Subcutaneous abdominal adipose tissue (tissue), 5 donors: ENCODE data around the gene MAGEA9.
"Not testable (repeated sequence)": the region's sequence is repeated elsewhere in the genome, so short reads cannot be mapped to it uniquely, and the experiment has no call there.

Source experiments
- H3K27ac ChIP-seq: one replicate; pipeline ENCODE4 v1.7.0; 2013; ENCODE audit warnings: low read depth, mild to moderate bottlenecking, inconsistent platforms, low read length, moderate library complexity
- H3K27me3 ChIP-seq, 5 donors: one replicate each; pipeline ENCODE4 v1.7.0; 2013; ENCODE audit warnings: low read length in 5 of 5, inconsistent platforms in 1 of 5; ENCODE audit not compliant: control insufficient read depth in 5 of 5, insufficient read depth in 4 of 5
- H3K36me3 ChIP-seq, 5 donors: one replicate each; pipeline ENCODE4 v1.7.0; 2013; ENCODE audit warnings: low read length in 5 of 5; ENCODE audit not compliant: control insufficient read depth in 5 of 5, insufficient read depth in 5 of 5
- H3K4me1 ChIP-seq, 5 donors: one replicate each; pipeline ENCODE4 v1.7.0; 2013; ENCODE audit warnings: low read length in 5 of 5, mild to moderate bottlenecking in 3 of 5, moderate library complexity in 1 of 5; ENCODE audit not compliant: control insufficient read depth in 5 of 5, insufficient read depth in 5 of 5
- H3K4me3 ChIP-seq, 5 donors: one replicate each; pipeline ENCODE4 v1.7.0; 2013; ENCODE audit warnings: low read length in 5 of 5, low read depth in 1 of 5
- H3K9ac ChIP-seq, 5 donors: one replicate each; pipeline ENCODE4 v1.7.0; 2013; ENCODE audit warnings: low read length in 5 of 5, mild to moderate bottlenecking in 4 of 5, moderate library complexity in 3 of 5
- H3K9me3 ChIP-seq, 5 donors: one replicate each; pipeline ENCODE4 v1.7.0; 2013; ENCODE audit warnings: low read length in 5 of 5; ENCODE audit not compliant: control insufficient read depth in 5 of 5
- donor health status: healthy.
- donor health status: healthy.
- donor health status: healthy.
- donor health status: healthy.
- donor health status: healthy.

Gene MAGEA9

DNA sequence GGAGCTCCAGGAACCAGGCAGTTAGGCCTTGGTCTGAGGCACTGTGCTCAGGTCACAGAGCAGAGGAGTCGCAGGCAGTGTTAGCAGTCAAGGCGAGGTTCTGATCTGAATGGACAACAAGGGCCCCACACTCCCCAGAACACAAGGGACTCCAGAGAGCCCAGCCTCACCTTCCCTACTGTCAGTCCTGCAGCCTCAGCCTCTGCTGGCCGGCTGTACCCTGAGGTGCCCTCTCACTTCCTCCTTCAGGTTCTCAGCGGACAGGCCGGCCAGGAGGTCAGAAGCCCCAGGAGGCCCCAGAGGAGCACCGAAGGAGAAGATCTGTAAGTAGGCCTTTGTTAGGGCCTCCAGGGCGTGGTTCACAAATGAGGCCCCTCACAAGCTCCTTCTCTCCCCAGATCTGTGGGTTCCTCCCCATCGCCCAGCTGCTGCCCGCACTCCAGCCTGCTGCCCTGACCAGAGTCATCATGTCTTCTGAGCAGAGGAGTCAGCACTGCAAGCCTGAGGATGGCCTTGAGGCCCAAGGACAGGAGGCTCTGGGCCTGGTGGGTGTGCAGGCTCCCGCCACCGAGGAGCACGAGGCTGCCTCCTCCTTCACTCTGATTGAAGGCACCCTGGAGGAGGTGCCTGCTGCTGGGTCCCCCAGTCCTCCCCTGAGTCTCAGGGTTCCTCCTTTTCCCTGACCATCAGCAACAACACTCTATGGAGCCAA is 26.2 kb downstream of the MAGEA9 start:
- H3K36me3 ChIP-seq, result no peaks in the 10 kb centered on the region
- no peak overlapping the region for H3K4me3 ChIP-seq
- no peaks in the 10 kb centered on the region for H3K9me3 ChIP-seq
- no peak overlapping the region for H3K27ac ChIP-seq
- H3K9ac ChIP-seq, result no peak overlapping the region
- peaks cover 3 to 16% (median 8%) of the 10 kb centered on the region in 5 donors for H3K27me3 ChIP-seq
- H3K4me1 ChIP-seq, result peaks cover 0 to 2% (median 0%) of the 10 kb centered on the region in 5 donors

DNA sequence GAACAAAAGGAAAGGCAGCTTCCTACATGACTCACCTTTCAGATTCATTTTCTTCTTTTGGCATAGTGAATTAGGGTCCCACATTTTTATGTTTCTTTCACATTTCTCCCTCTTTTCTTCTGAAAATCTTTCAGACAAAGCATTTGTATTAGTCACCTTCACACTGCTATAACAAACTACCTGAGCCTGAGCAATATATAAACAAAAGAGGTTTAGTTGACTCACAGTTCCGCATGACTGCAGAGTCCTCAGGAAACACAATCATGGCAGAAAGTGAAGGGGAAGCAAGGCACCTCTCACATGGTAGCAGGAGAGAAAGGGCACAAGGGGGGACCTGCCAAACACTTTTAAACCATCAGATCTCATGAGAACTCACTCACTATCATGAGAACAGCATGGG is 36.9 kb downstream of the MAGEA9 start:
- H3K4me3 ChIP-seq, result no peak overlapping the region
- H3K9me3 ChIP-seq, result peaks cover 0 to 12% (median 0%) of the 10 kb centered on the region in 5 donors
- no peaks in the 10 kb centered on the region for H3K4me1 ChIP-seq
- no peak overlapping the region for H3K9ac ChIP-seq
- no peaks in the 10 kb centered on the region for H3K27me3 ChIP-seq
- H3K27ac ChIP-seq, result no peak overlapping the region
- H3K36me3 ChIP-seq, result no peaks in the 10 kb centered on the region

DNA sequence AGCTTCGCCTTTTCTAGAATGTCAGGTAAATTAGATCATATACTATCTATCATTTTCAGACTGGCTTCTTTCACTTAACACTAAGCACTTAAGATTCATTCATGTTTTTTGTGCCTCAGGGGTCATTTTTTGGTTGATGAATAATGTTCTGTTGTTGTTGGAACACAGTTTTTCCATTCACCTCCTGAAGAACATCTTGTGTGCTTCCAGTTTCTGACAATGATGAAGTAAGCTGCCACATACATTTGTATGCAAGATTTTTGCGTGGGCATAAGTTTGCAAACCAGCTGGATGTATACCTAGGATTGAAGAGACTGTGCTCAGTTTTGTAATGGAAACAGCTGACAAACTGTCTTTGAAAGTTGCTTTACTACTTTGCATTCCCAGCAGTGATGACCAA is 37.6 kb downstream of the MAGEA9 start:
- H3K27me3 ChIP-seq, result no peaks in the 10 kb centered on the region
- H3K36me3 ChIP-seq, result no peaks in the 10 kb centered on the region
- H3K4me1 ChIP-seq, result no peaks in the 10 kb centered on the region
- H3K4me3 ChIP-seq, result no peak overlapping the region
- no peak overlapping the region for H3K27ac ChIP-seq
- no peak overlapping the region for H3K9ac ChIP-seq
- peaks cover 0 to 12% (median 0%) of the 10 kb centered on the region in 5 donors for H3K9me3 ChIP-seq

DNA sequence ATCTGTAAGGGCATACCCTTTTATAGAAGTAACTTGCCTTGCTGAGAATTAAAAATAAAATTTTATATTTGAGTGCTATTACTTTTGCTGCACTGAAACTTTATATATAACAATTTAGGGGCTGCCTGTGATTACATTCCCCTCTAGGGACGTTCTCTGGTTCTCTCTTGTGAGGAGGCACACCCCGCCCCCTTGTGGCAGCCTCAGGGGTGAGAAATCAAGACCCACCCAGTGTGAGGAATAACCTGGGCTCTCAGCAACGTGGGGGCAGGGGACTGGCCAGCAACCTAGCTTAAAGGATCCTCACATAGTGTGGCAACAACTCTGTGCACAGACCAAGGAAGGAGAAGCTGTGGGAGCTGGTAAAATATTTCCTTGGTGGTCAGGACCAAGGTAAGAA is 43.7 kb downstream of the MAGEA9 start:
- Histone ChIP-seq H3K9ac (no peak overlapping the region), H3K36me3 (no peaks in the 10 kb centered on the region), H3K4me3 (no peak overlapping the region), H3K9me3 (no peaks in the 10 kb centered on the region), H3K4me1 (peaks cover 0 to 5% (median 4%) of the 10 kb centered on the region in 5 donors), H3K27ac (no peak overlapping the region), H3K27me3 (peaks cover 0 to 11% (median 3%) of the 10 kb centered on the region in 5 donors)

DNA sequence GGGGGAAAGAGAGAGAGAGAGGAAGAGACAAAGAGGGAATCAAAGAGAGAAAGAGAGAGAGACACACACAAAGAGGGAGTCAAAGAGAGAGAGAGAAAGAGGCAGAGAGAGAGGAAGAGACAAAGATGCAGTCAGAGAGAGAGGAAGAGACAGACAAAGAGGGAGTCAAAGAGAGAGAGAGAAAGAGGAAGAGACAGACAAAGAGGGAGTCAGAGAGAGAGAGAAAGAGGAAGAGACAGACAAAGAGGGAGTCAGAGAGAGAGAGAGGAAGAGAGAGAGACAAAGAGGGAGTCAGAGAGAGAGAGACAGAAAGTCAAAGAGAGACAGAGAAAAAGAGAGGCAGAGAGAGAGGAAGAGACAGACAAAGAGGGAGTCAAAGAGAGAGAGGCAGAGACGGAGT is 45.5 kb downstream of the MAGEA9 start:
- no peaks in the 10 kb centered on the region for H3K9me3 ChIP-seq
- H3K27me3 ChIP-seq, result peaks cover 0 to 11% (median 3%) of the 10 kb centered on the region in 5 donors
- no peak overlapping the region for H3K4me3 ChIP-seq
- peaks cover 0 to 6% (median 4%) of the 10 kb centered on the region in 5 donors for H3K4me1 ChIP-seq
- H3K9ac ChIP-seq, result no peak overlapping the region
- no peak overlapping the region for H3K27ac ChIP-seq
- H3K36me3 ChIP-seq, result no peaks in the 10 kb centered on the region

DNA sequence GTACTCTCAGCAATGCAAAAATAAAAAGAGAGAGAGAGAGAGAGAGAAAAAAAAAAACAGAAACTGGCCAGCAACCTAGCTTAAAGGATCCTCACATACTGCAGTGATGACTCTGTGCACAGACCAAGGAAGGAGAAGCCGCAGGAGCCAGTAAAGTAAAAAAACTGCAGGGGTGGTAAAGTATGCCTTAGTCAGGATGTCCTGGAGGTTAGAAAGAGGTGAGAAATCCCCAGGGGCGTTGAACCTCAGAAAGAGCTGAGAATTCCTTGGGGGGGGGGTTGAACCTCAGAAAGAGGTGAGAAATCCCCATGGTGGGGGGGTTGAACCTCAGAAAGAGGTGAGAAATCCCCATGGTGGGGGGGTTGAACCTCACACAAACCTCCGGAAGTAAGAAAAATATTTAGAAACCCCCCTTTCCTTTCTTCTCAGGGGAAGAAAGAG is 48.0 kb downstream of the MAGEA9 start:
- Histone ChIP-seq H3K9me3 (no peaks in the 10 kb centered on the region), H3K9ac (peak overlapping the region in 1 of 5 donors; percentile 62), H3K27me3 (peaks cover 0 to 11% (median 3%) of the 10 kb centered on the region in 5 donors), H3K36me3 (no peaks in the 10 kb centered on the region), H3K27ac (no peak overlapping the region), H3K4me3 (no peak overlapping the region), H3K4me1 (peaks cover 0 to 6% (median 4%) of the 10 kb centered on the region in 5 donors)

DNA sequence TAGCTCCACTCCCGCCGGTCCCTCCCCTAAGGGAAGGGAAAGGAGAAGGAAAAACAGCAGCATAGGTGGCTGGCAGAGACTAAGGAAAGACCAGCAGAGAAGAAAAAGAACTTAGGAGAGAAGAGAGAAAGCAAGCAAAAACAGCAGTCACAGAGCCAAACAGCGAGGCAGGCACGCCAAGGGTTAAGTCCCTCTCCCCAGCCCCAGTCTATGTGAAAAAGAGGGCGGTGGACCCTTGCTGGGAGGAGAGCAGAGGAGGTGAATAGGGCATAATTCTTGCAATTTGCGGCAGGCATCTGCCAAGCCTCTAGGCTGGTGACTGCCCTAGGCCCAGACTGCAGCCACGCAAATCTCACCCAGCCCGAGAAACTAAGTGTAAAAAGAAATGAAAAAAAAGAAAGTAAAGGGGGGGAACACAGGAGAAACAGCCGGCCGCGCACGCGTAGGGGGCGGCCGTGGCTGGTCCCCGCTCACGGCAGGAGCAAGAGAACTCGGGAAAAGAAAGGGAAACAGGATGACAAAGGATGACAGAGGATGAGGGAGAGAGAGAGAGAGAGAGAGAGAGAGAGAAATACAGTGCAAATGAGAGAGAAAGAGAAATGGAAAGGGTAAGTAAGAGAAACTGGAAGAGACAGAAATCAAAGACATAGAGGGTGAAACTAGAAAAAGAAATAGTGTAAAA is 48.6 kb downstream of the MAGEA9 start:
- peak overlapping the region in 1 of 5 donors; percentile 62 for H3K9ac ChIP-seq

DNA sequence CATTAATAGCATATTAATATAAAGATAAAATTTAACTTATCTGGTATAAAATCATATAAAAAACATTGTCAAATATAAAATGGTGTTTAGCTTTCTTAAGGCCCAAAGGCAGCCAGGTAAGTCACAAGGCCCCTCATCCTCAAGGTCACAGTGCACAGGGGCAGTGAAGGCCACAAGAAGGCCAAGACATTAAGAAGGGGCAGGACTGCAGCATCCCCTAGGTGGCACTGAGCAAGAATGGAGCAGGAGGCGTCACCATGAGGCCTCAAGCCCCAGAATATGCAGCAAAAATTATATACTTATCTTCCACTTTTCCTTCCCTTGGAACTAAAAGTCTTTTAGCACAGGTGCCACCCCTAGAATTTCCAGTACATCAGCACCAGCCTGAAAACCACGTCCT is 49.7 kb downstream of the MAGEA9 start:
- peaks cover 0 to 6% (median 4%) of the 10 kb centered on the region in 5 donors for H3K4me1 ChIP-seq
- H3K36me3 ChIP-seq, result no peaks in the 10 kb centered on the region
- H3K4me3 ChIP-seq, result no peak overlapping the region
- H3K9ac ChIP-seq, result no peak overlapping the region
- H3K27ac ChIP-seq, result no peak overlapping the region
- H3K9me3 ChIP-seq, result no peaks in the 10 kb centered on the region
- H3K27me3 ChIP-seq, result peaks cover 0 to 6% (median 3%) of the 10 kb centered on the region in 5 donors

More for the DNA sequence above, 48.6 kb downstream of the MAGEA9 start:
- no peaks in the 10 kb centered on the region for H3K36me3 ChIP-seq
- H3K27ac ChIP-seq, result no peak overlapping the region
- no peaks in the 10 kb centered on the region for H3K9me3 ChIP-seq
- H3K27me3 ChIP-seq, result peaks cover 0 to 11% (median 3%) of the 10 kb centered on the region in 5 donors
- H3K4me1 ChIP-seq, result peaks cover 0 to 6% (median 4%) of the 10 kb centered on the region in 5 donors
- H3K4me3 ChIP-seq, result peak overlapping the region in 3 of 5 donors; percentile 4 to 52 (median 46)

DNA sequence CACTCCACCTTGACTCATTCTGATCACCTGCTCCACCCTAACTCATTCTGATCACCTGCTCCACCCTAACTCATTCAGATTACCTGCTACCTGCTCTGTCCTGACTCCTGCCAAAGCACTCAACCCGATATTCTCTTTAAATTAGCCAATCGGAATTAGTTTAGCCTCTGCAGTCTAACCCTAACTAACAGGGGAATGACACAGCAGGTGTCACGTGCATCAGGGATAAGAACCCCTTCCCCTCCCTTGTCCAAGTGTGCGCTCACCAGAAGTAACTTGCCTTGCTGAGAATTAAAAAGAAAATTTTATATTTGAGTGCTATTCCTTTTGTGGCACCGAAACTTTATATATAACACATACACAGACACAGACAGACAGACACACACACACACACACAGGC is 55.0 kb downstream of the MAGEA9 start:
- H3K4me3 ChIP-seq, H3K9me3 ChIP-seq, H3K9ac ChIP-seq, H3K36me3 ChIP-seq, H3K27ac ChIP-seq, H3K27me3 ChIP-seq, H3K4me1 ChIP-seq: not testable (repeated sequence)

DNA sequence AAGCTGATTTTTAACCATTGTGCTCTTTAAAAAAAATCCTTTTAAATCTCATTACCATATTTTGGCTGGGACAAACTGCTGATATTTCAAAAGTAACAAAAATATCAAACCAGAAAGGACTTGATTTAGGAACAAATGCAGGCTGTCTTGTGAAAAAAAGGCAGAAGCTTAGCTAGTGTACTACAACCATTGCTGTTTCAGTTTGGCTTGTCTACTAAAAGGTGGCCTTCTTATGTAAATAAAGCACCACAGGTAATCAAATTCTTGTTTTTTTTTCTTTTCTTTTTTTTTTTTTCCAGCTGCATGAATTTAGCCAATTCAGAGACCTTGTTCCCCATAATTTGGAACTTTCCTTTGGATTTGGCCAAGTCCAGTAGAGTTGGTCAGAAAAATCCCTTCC is 55.4 kb downstream of the MAGEA9 start:
- H3K9ac ChIP-seq, result no peak overlapping the region
- H3K27ac ChIP-seq, result no peak overlapping the region
- H3K36me3 ChIP-seq, result no peaks in the 10 kb centered on the region
- peaks cover 0 to 5% (median 0%) of the 10 kb centered on the region in 5 donors for H3K27me3 ChIP-seq
- H3K4me1 ChIP-seq, result no peaks in the 10 kb centered on the region
- no peak overlapping the region for H3K4me3 ChIP-seq
- H3K9me3 ChIP-seq, result no peaks in the 10 kb centered on the region
